Epithelial cell of esophagus (primary cell): ENCODE data around the gene SETBP1.

Experiments used
- DNase-seq: peaks from one replicate; pipeline ENCODE4 v3.0.0; 2010; ENCODE audit warnings: low read depth
- H3K4me3 ChIP-seq: 2 replicates; pipeline ENCODE4 v1.5.1; 2011; ENCODE audit warnings: mild to moderate bottlenecking, low read length, control low read depth
- CTCF ChIP-seq: IDR thresholded peaks from 2 replicates; pipeline ENCODE4 v1.5.1; 2011; ENCODE audit warnings: low read depth, mild to moderate bottlenecking, low read length, control low read depth, inconsistent platforms; ENCODE audit not compliant: insufficient read depth; ENCODE audit errors: missing control alignments

The SETBP1 gene

GRCh38 chr18:44916429-44917207 is 235.9 kb downstream of the SETBP1 start:
- H3K4me3 ChIP-seq = no peak overlapping the region
- DNase-seq = no peak
- no peak for TF ChIP-seq CTCF

GRCh38 chr18:44917216-44918141 is 236.8 kb downstream of the SETBP1 start:
- TF ChIP-seq CTCF = no peak
- DNase-seq = no peak

GRCh38 chr18:44918142-44918476 is 237.4 kb downstream of the SETBP1 start:
- no peak overlapping the region for H3K4me3 ChIP-seq
- TF ChIP-seq CTCF = no peak
- DNase-seq = no peak

More at GRCh38 chr18:44917216-44918141, 236.8 kb downstream of the SETBP1 start:
- H3K4me3 ChIP-seq = no peak overlapping the region

GRCh38 chr18:44920441-44920840 is 239.8 kb downstream of the SETBP1 start:
- H3K4me3 ChIP-seq = no peak overlapping the region
- TF ChIP-seq CTCF = no peak
- no peak for DNase-seq

GRCh38 chr18:44921974-44922373 is 241.3 kb downstream of the SETBP1 start:
- DNase-seq = no peak
- TF ChIP-seq CTCF = no peak
- H3K4me3 ChIP-seq = no peak overlapping the region

- H3K4me3 ChIP-seq = no peak overlapping the region
- no peak for DNase-seq
- no peak for TF ChIP-seq CTCF
Observed at GRCh38 chr18:44922968-44923367, 242.3 kb downstream of the SETBP1 start.
